SKM-1 treated with dmso at 0.1 percent for 144 hours (cell line): ENCODE results near the gene NACC2.
"Not testable (repeated sequence)": the region's sequence is repeated elsewhere in the genome, so short reads cannot be mapped to it uniquely, and the experiment has no call there.

Experiments
- DNase-seq: peaks from one replicate; lab custom pipeline; 2025; ENCODE audit not compliant: unreplicated experiment; lab: John Stamatoyannopoulos, UW

NACC2 gene

GRCh38 chr9:136110082-136111061 is 15.3 kb upstream of the NACC2 start:
- no peak for DNase-seq

- peak; percentile 74 for DNase-seq
Measured at GRCh38 chr9:136109351-136110081, 14.4 kb upstream of the NACC2 start.

- DNase-seq, result no peak
Measured at GRCh38 chr9:136108648-136109266, 13.7 kb upstream of the NACC2 start.

DNA sequence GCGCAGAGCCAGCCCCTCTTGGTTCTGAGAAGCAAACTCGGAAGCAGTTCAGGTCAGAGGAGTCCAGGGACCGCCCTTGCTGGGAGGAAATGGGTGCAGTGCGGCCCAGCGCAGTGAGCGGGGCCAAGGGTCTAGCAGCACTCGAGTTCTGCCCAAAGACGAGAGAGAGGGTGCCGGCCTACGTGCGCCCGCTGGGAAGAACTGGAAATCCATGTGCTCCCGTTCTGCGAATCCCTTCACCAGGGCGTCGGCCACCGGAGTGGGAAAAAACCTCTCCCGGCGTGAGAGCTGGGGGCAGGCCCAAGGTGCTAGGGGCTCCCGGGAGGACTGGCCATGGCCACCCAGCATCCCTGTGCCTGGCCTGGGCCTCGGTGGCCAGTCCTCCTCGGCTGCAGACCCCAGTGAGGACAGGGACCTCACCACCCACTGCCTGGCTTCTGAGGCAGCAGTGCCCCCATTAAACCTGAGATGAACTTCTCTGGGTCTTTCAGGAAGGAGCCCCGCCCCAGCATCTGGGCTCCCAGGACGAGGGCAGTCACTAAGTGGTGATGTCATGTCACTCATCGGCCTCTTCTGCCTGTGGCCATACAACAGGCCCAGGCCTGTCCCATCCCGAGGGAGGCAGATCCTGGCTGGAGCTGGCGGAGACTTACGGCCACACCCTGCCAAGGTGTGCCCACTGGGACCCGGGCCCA is 13.0 kb upstream of the NACC2 start:
- DNase-seq, result no peak

- DNase-seq, result no peak
Measured at GRCh38 chr9:136107155-136107952, 12.3 kb upstream of the NACC2 start.

GRCh38 chr9:136105398-136106135 is 10.5 kb upstream of the NACC2 start:
- DNase-seq, result no peak

- no peak for DNase-seq
Measured at GRCh38 chr9:136104916-136105315, 9.8 kb upstream of the NACC2 start.

DNA sequence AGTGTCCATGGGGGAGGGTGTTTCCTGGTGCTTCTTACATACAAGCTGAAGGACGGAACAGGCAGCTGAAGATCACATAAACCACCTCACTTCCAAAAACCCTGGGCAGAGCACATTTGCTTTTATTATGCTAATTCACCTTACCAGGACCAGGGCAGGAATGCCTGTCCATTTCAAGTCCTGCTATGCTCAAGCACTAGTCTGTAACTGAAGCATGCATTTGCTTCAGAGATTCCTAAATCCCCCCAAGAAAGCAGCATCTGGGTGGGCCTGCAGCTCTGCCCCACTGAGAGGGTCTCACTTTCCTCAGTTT is 9.4 kb upstream of the NACC2 start:
- DNase-seq, result no peak

DNA sequence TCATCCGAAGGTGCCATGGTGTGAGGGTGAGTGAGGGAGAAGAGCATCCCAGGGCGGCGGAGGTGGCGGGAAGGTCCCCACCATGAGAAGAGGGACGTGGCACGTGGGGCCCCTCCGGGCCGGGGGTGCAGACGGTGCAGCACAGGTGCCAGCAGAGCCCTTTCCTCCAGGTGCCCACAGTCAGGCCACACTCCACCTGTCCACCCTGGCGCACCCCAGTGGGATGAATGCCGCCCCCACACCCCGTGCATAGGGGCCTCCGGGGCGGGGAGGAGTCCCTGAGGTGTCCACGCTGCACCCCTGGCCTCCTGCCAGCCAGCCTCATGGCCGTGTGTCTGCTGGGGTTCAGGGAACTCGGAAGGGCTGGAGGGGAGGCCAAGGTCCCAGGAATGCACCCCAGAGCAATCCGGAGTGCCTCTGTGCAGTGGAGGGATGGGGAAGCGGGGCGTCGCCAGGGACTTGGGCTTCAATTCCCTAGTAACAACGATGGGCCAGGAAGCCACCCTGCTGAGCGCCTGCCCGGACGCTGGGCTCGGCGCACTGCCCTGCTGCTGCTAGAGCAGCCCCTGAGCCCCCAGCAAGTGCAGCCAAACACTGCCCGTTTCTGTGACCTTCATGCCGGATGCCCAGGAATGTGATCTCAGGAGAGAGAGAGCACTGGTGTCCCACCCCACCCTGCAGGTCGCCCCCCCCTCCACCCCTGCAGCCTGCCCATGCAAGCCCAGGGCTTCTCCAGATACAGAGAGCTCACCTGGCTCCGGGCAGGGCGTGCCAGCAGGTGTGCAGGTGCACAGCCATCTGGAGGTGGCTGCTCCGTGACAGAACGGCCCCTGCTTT is 8.8 kb upstream of the NACC2 start:
- DNase-seq, result no peak

- DNase-seq, result not testable (repeated sequence)
Measured at GRCh38 chr9:136101615-136102074, 6.6 kb upstream of the NACC2 start.

DNA sequence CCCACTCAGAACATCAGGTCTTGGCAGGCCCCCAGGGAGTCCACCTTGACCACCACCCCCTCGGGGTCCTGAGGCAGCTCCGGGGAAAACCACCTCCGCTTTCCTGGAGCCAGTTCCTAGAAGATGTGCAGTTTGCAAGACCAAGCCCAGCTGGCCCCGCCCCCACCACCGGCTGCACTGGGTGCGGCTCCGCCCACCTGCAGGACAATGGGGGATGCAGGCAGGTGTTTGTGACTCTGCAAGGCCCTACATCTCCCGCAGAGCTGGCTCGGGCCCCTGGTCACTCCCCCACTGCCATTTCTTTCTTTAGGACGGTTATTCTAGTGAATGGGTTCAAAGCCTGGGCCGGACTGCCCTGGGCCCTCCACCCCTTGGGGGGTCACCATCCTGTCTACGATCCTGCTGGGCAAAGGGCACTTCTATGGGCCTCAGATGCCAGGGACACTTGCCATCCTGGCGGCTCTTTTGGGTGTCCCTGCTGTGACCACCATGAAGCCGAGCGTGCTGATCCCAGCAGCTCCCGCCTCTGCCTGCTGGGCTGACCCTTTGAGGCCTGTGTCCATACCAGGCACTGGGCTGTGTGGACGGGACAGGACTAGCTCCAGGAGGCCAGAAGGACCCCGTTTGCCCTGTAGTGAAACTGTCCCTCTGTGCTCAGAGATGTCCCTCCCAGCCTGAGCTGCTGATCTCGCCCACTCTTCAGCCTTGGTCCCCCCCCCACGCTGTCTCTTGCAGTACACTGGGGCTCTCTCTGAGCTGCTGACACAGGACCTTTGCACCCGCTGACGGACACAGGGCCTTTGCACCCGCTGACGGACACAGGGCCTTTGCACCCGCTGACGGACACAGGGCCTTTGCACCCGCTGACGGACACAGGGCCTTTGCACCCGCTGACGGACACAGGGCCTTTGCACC is 5.9 kb upstream of the NACC2 start:
- no peak for DNase-seq

- no peak for DNase-seq
Measured at GRCh38 chr9:136099542-136099941, 4.5 kb upstream of the NACC2 start.

DNA sequence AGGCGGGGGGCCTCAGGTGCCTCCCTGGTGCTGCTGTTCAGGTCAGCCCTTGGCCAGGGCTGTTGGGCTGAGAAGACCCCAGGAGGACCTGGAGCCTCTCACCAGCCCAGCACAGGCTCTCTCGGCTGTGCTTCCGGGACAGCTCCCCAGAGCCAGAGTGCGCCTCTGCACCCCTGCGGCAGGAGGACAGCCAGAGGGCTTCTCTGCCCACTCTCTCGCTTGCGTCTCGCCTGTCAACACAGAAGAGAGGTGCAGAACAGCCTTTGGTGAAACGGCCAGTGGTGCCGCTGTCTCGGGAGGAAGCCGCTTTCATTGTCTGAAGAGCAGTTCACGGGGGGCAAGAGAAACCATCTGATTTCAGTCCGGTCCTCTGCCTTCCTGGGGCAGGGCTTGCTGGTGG is 3.8 kb upstream of the NACC2 start:
- DNase-seq, result no peak

DNA sequence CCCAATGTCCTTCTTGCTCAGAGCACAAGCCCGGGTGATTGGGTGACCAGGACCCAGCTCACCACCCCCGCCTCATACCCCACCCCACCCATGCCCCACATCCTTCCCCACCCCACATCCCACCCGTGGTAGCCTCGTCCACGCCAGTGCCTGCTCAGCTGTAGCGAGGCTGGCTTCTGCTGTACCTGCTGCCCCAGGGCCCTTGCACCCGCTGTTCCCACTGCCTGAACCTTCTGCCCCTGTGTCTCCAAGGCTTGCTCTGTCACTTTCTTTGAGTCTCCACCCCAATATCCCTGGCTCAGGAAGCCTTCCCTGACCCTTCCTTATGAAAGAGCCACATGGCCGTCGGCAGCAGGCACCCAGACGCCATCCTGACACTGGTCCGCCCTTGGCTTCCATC is 3.1 kb upstream of the NACC2 start:
- DNase-seq, result no peak

DNA sequence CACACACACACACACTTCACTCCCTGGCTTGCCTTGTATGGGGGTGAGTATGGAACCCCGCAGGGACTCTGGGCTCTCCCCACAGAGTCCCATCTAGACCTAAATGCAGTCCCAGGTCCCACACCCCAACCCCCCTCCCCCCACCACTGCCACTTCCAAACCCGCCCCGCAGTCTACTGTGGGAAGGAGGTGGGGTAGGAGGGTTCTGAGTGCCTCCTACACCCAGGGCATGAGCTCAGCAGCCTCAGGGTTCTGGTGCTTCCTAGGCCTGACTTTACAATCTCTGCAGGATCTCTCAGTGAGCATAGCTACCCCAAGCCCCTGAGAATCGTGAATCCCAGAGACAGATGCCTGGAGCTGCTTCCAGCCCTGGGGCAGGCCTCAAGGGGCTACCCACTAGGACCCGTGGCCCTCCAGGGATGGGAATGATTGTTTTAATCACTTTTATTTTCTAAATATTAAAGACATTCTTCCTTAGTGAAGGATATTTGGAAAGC is 1.5 kb upstream of the NACC2 start:
- no peak for DNase-seq

- DNase-seq, result peak; percentile 21
Measured at GRCh38 chr9:136093995-136094881, 851 bp downstream of the NACC2 start.
